Stomach (tissue), 4 donors: ENCODE measurements around the gene EXOC1.

Source experiments
- CTCF ChIP-seq, 7 experiments: fragments of 450-650 bp in 4 of 7; fragments of 200-600 bp in 3 of 7; sonication (generic) in 3 of 7; IDR thresholded peaks; one replicate each; pipeline ENCODE4 v1.5.1; 2016 to 2019; ENCODE audit warnings: antibody characterized with exemption in 7 of 7, control low read depth in 2 of 7, mild to moderate bottlenecking in 1 of 7
- EP300 ChIP-seq: sonication (generic); formaldehyde crosslinking; IDR thresholded peaks from one replicate; pipeline ENCODE4 v1.6.1; 2017; ENCODE audit warnings: antibody characterized with exemption
- POLR2A ChIP-seq, 4 donors: fragments of 450-650 bp; IDR thresholded peaks; one replicate each; pipeline ENCODE4 v1.6.1; 2016; ENCODE audit warnings: antibody characterized with exemption in 4 of 4, control low read depth in 2 of 4, mild to moderate bottlenecking in 1 of 4, moderate library complexity in 1 of 4
- POLR2AphosphoS5 ChIP-seq, 3 donors: sonication (generic); formaldehyde crosslinking; IDR thresholded peaks; one replicate each; pipeline ENCODE4 v1.6.1; 2016; ENCODE audit warnings: antibody characterized with exemption in 3 of 3

- TF ChIP-seq CTCF (IDR thresholded peaks at IDR 0.05) (no peak), POLR2AphosphoS5 (IDR thresholded peaks at IDR 0.05) (no peak), POLR2A (IDR thresholded peaks at IDR 0.05) (no peak), EP300 (no peak)
Measured at GRCh38 chr4:55808186-55808585, 45.3 kb upstream of the EXOC1 start.
